GM23338 (cell line): ENCODE measurements around the gene NQO2. TPM values are rescaled to one million over a fixed set of nuclear protein-coding genes. Genes with fewer than 3 reads are reported as not detected.

Experiments used
- ATAC-seq: fragments of 200-7000 bp; cut with Tn5 transposase; 3 replicates; pipeline ENCODE4 v1.9.1; 2020
- DNase-seq: peaks from one replicate; pipeline ENCODE4 v3.0.0-alpha.2; 2015; ENCODE audit warnings: low spot score
- H2AFZ ChIP-seq: fragments of 200-600 bp; sonication (generic); 2 replicates; pipeline ENCODE4 v1.8.0; 2016; ENCODE audit warnings: antibody characterized with exemption, mild to moderate bottlenecking, moderate library complexity
- H3F3A ChIP-seq: fragments of 200-600 bp; sonication (generic); replicated peaks from 2 replicates; pipeline ENCODE4 v1.8.0; 2017; ENCODE audit warnings: antibody characterized with exemption, mixed run types, low read depth
- H3K27ac ChIP-seq: fragments of 200-600 bp; sonication (generic); 2 replicates; pipeline ENCODE4 v1.6.1; 2016; ENCODE audit warnings: low read depth
- H3K27me3 ChIP-seq: fragments of 200-600 bp; sonication (generic); 2 replicates; pipeline ENCODE4 v1.8.0; 2016; ENCODE audit warnings: mild to moderate bottlenecking, mixed run types, moderate library complexity; ENCODE audit not compliant: insufficient read depth
- H3K36me3 ChIP-seq: fragments of 200-600 bp; sonication (generic); 2 replicates; pipeline ENCODE4 v1.8.0; 2016; ENCODE audit warnings: mild to moderate bottlenecking; ENCODE audit not compliant: insufficient read depth
- H3K4me1 ChIP-seq: fragments of 200-600 bp; sonication (generic); 2 replicates; pipeline ENCODE4 v1.8.0; 2016; ENCODE audit warnings: mild to moderate bottlenecking, moderate library complexity; ENCODE audit not compliant: insufficient read depth
- H3K4me2 ChIP-seq: fragments of 200-600 bp; sonication (generic); 2 replicates; pipeline ENCODE4 v1.7.1; 2017; ENCODE audit warnings: mixed run types
- H3K4me3 ChIP-seq: fragments of 200-600 bp; sonication (generic); 2 replicates; pipeline ENCODE4 v1.6.1; 2016; ENCODE audit warnings: mixed run types
- H3K79me2 ChIP-seq: fragments of 200-600 bp; sonication (generic); replicated peaks from 2 replicates; pipeline ENCODE4 v1.8.0; 2017; ENCODE audit warnings: mild to moderate bottlenecking; ENCODE audit not compliant: insufficient read depth
- H3K9me2 ChIP-seq: fragments of 200-600 bp; sonication (generic); 2 replicates; pipeline ENCODE4 v1.8.0; 2017; ENCODE audit not compliant: insufficient read depth
- H4K20me1 ChIP-seq: fragments of 200-600 bp; sonication (generic); replicated peaks from 2 replicates; pipeline ENCODE4 v1.8.0; 2017; ENCODE audit warnings: mild to moderate bottlenecking; ENCODE audit not compliant: insufficient read depth
- H3K27ac Mint-ChIP-seq: 2 replicates; pipeline ENCODE4 v1.8.0; 2020; ENCODE audit warnings: inconsistent platforms, mild to moderate bottlenecking, moderate library complexity, mixed read lengths
- H3K27me3 Mint-ChIP-seq: 3 replicates; pipeline ENCODE4 v1.8.0; 2022; ENCODE audit warnings: low read depth, mild to moderate bottlenecking, moderate library complexity, mixed read lengths, inconsistent platforms; ENCODE audit not compliant: insufficient read depth, poor library complexity
- H3K36me3 Mint-ChIP-seq: 3 replicates; pipeline ENCODE4 v1.8.0; 2021; ENCODE audit warnings: low read depth, mild to moderate bottlenecking, inconsistent platforms, moderate library complexity, mixed read lengths
- H3K4me1 Mint-ChIP-seq: 3 replicates; pipeline ENCODE4 v1.8.0; 2020; ENCODE audit warnings: mild to moderate bottlenecking, inconsistent platforms, mixed read lengths
- H3K4me3 Mint-ChIP-seq: 3 replicates; pipeline ENCODE4 v1.8.0; 2021; ENCODE audit warnings: moderate library complexity, mild to moderate bottlenecking, inconsistent platforms, mixed read lengths
- H3K9me3 Mint-ChIP-seq: 3 replicates; pipeline ENCODE4 v1.8.0; 2020; ENCODE audit warnings: moderate library complexity, mild to moderate bottlenecking, inconsistent platforms, mixed read lengths
- ETS1 ChIP-seq: IDR thresholded peaks from 2 replicates; pipeline ENCODE4 v1.6.1; 2016; ENCODE audit warnings: antibody characterized with exemption
- JUNB ChIP-seq: IDR thresholded peaks from one replicate; pipeline ENCODE4 v1.6.1; 2016; ENCODE audit warnings: antibody characterized with exemption; ENCODE audit not compliant: unreplicated experiment
- POLR2AphosphoS5 ChIP-seq: IDR thresholded peaks from 2 replicates; pipeline ENCODE4 v1.6.1; 2016; ENCODE audit warnings: antibody characterized with exemption, low read depth
- REST ChIP-seq: IDR thresholded peaks from one replicate; pipeline ENCODE4 v1.6.1; 2018; ENCODE audit warnings: antibody characterized with exemption; ENCODE audit not compliant: unreplicated experiment
- ZNF114 ChIP-seq: fragments of 250-450 bp; sonication (Bioruptor Pico); IDR thresholded peaks from 2 replicates; pipeline ENCODE4 v1.5.0; 2020; ENCODE audit warnings: mild to moderate bottlenecking, moderate library complexity
- polyA plus RNA-seq: library from polyadenylated mRNA; unstranded; fragments of >200 nt; fragmentation: Nextera tagmentation; extraction: Ambion mirVana; gene quantifications from 2 replicates; pipeline ENCODE4 v1.2.1, GENCODE V29; 2016
- total RNA-seq: library from RNA; depleted of rRNA; stranded (reverse); fragments of >200 nt; shearing (Covaris generic); gene quantifications from 2 replicates; pipeline ENCODE4 v1.2.3, GENCODE V29; 2014
- TF ChIP-seq, protein P1 (sequence below), 2 experiments: fragments of 200-600 bp in 1 of 2; sonication (generic) in 1 of 2; conservative IDR thresholded peaks; 2 replicates each; pipeline versions ENCODE4 v1.5.1 to v1.6.1; 2016 to 2017; ENCODE audit warnings: antibody characterized with exemption in 2 of 2, low read depth in 2 of 2, mild to moderate bottlenecking in 2 of 2, moderate library complexity in 1 of 2

Gene NQO2
- total and polyA plus RNA-seq, 2 experiments from 2014 or later: 117 to 173 TPM

DNA sequence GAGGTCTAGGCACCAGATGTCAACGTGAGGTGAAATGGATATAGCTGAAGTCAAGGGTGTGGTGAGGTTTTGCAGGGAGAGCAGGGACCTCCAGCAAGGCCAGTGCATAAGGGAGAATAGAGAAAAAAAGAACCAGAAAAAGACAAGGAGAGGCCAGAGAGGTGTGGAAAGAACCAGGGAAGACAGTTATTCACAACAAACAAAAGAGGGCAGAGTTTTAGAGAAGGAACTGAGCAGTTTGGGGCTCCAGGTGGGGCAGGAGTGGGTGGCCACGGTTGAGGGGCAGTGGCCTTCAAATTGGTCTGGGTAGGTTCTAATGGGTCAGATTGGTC is 11.6 kb upstream of the NQO2 start:
- no peak for TF ChIP-seq JUNB
- no peak for TF ChIP-seq ZNF114 (CRISPR knock-in tag)
- Histone ChIP-seq H3K4me2 (peak overlapping the region; percentile 68), H3F3A (peaks cover 11% of the 10 kb centered on the region; the same call in 1 of the 2 replicates), H3K4me3 (peak overlapping the region; percentile 50), H2AFZ (peak overlapping the region; percentile 36; the same call in 1 of the 2 replicates), H4K20me1 (no peaks in the 10 kb centered on the region), H3K9me2 (no peaks in the 10 kb centered on the region), H3K36me3 (no peaks in the 10 kb centered on the region), H3K79me2 (no peaks in the 10 kb centered on the region), H3K4me1 (peaks cover 39% of the 10 kb centered on the region), H3K27me3 (no peaks in the 10 kb centered on the region), H3K27ac (peak overlapping the region; percentile 98)
- no peak for ATAC-seq
- peaks cover 28% of the 10 kb centered on the region for H3K27me3 Mint-ChIP-seq
- no peaks in the 10 kb centered on the region; the same call in 2 of the 3 replicates for H3K36me3 Mint-ChIP-seq
- H3K4me3 Mint-ChIP-seq: peak overlapping the region; percentile 79
- peaks cover 9% of the 10 kb centered on the region; the same call in 2 of the 3 replicates for H3K9me3 Mint-ChIP-seq
- peaks cover 48% of the 10 kb centered on the region for H3K4me1 Mint-ChIP-seq
- H3K27ac Mint-ChIP-seq: peak overlapping the region; percentile 97
- DNase-seq: no peak

GRCh38 chr6:2988426-2989331 is 11.0 kb upstream of the NQO2 start:
- TF ChIP-seq REST (no peak), POLR2AphosphoS5 (peak; percentile 68), ETS1 (peak; percentile 52; the same call in 1 of the 2 replicates)
- TF ChIP-seq, protein P1, sequence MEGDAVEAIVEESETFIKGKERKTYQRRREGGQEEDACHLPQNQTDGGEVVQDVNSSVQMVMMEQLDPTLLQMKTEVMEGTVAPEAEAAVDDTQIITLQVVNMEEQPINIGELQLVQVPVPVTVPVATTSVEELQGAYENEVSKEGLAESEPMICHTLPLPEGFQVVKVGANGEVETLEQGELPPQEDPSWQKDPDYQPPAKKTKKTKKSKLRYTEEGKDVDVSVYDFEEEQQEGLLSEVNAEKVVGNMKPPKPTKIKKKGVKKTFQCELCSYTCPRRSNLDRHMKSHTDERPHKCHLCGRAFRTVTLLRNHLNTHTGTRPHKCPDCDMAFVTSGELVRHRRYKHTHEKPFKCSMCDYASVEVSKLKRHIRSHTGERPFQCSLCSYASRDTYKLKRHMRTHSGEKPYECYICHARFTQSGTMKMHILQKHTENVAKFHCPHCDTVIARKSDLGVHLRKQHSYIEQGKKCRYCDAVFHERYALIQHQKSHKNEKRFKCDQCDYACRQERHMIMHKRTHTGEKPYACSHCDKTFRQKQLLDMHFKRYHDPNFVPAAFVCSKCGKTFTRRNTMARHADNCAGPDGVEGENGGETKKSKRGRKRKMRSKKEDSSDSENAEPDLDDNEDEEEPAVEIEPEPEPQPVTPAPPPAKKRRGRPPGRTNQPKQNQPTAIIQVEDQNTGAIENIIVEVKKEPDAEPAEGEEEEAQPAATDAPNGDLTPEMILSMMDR (conservative IDR thresholded peaks at IDR 0.05; ENCODE audit: low read depth in 2 of 2): peak; percentile 59 to 89
- H3F3A ChIP-seq: peaks cover 11% of the 10 kb centered on the region; the same call in 1 of the 2 replicates
- H3K79me2 ChIP-seq: no peaks in the 10 kb centered on the region
- H3K36me3 ChIP-seq: no peaks in the 10 kb centered on the region
- peak overlapping the region; percentile 50 for H3K4me3 ChIP-seq
- H2AFZ ChIP-seq: peak overlapping the region; percentile 36; the same call in 1 of the 2 replicates
- DNase-seq (peak; percentile 90), ATAC-seq (peak; percentile 77)
- H4K20me1 ChIP-seq: no peaks in the 10 kb centered on the region
- peak overlapping the region; percentile 100 for H3K27ac Mint-ChIP-seq
- no peaks in the 10 kb centered on the region for H3K27me3 ChIP-seq
- H3K9me2 ChIP-seq: no peaks in the 10 kb centered on the region
- H3K27me3 Mint-ChIP-seq: peaks cover 26% of the 10 kb centered on the region
- H3K4me1 Mint-ChIP-seq: peaks cover 44% of the 10 kb centered on the region
- peaks cover 9% of the 10 kb centered on the region; the same call in 2 of the 3 replicates for H3K9me3 Mint-ChIP-seq
- no peaks in the 10 kb centered on the region; the same call in 2 of the 3 replicates for H3K36me3 Mint-ChIP-seq
- H3K4me1 ChIP-seq: peaks cover 36% of the 10 kb centered on the region
- H3K4me3 Mint-ChIP-seq: peak overlapping the region; percentile 87
- peak overlapping the region; percentile 68 for H3K4me2 ChIP-seq
- peak overlapping the region; percentile 98 for H3K27ac ChIP-seq
